Gastroesophageal sphincter (tissue), 4 donors: ENCODE results near the gene PCGF3. TPM values are rescaled to one million over a fixed set of nuclear protein-coding genes. Genes with fewer than 3 reads are reported as not detected.

Source experiments
- ATAC-seq: fragments of 150-250 bp; one replicate; pipeline ENCODE4 v1.9.1; 2016; ENCODE audit warnings: mild to moderate bottlenecking, moderate library complexity
- H3K27ac ChIP-seq, 4 donors: fragments of 200-600 bp; sonication (generic) in 3 of 4; 1 replicate in 3 of 4; 2 replicates in 1 of 4; pipeline ENCODE4 v1.5.1; 2016 to 2019
- H3K27me3 ChIP-seq: fragments of 200-600 bp; sonication (generic); one replicate; pipeline ENCODE4 v1.5.1; 2019
- H3K36me3 ChIP-seq, 2 donors: fragments of 200-600 bp; sonication (generic); one replicate each; pipeline ENCODE4 v1.5.1; 2019; ENCODE audit warnings: control low read depth in 1 of 2
- H3K4me1 ChIP-seq, 3 donors: fragments of 200-600 bp; sonication (generic); 1 replicate in 2 of 3; 2 replicates in 1 of 3; pipeline ENCODE4 v1.5.1; 2016 to 2019; ENCODE audit warnings: control low read depth in 2 of 3
- H3K4me3 ChIP-seq, 2 donors: fragments of 200-600 bp; sonication (generic); one replicate each; pipeline ENCODE4 v1.5.1; 2019; ENCODE audit warnings: mild to moderate bottlenecking in 1 of 2, moderate library complexity in 1 of 2
- H3K9me3 ChIP-seq, 3 donors: fragments of 200-600 bp; sonication (generic); one replicate each; pipeline ENCODE4 v1.5.1; 2017 to 2019; ENCODE audit warnings: control low read depth in 2 of 3
- EP300 ChIP-seq: sonication (generic); formaldehyde crosslinking; IDR thresholded peaks from one replicate; pipeline ENCODE4 v1.6.1; 2017; ENCODE audit warnings: antibody characterized with exemption, mild to moderate bottlenecking
- POLR2A ChIP-seq, 2 donors: fragments of 450-650 bp; IDR thresholded peaks; one replicate each; pipeline ENCODE4 v1.6.1; 2017; ENCODE audit warnings: antibody characterized with exemption in 2 of 2, mild to moderate bottlenecking in 2 of 2, moderate library complexity in 1 of 2
- POLR2AphosphoS5 ChIP-seq: sonication (generic); formaldehyde crosslinking; IDR thresholded peaks from one replicate; pipeline ENCODE4 v1.6.1; 2017; ENCODE audit warnings: antibody characterized with exemption
- WGBS, 2 donors: methylation state at CpG; one replicate each; pipeline ENCODE4 v1.1.5; 2018; ENCODE audit warnings: low coverage in 1 of 2; 5-methylcytosine and 5-hydroxymethylcytosine counted together
- total RNA-seq, 4 donors: library from RNA; depleted of rRNA; stranded (reverse); fragments of >200 nt; gene quantifications; one replicate each; pipeline ENCODE4 v1.1.0, GENCODE V29; 2016
- TF ChIP-seq, protein P1 (sequence below), 4 experiments: fragments of 200-600 bp in 2 of 4; fragments of 450-650 bp in 2 of 4; sonication (generic) in 1 of 4; IDR thresholded peaks; one replicate each; pipeline ENCODE4 v1.5.1; 2017 to 2019; ENCODE audit warnings: antibody characterized with exemption in 4 of 4, mild to moderate bottlenecking in 2 of 4, moderate library complexity in 2 of 4

PCGF3 gene
- total RNA-seq, 4 donors from 2014 or later = 24.4 to 46.5 (median 40.7) TPM

DNA sequence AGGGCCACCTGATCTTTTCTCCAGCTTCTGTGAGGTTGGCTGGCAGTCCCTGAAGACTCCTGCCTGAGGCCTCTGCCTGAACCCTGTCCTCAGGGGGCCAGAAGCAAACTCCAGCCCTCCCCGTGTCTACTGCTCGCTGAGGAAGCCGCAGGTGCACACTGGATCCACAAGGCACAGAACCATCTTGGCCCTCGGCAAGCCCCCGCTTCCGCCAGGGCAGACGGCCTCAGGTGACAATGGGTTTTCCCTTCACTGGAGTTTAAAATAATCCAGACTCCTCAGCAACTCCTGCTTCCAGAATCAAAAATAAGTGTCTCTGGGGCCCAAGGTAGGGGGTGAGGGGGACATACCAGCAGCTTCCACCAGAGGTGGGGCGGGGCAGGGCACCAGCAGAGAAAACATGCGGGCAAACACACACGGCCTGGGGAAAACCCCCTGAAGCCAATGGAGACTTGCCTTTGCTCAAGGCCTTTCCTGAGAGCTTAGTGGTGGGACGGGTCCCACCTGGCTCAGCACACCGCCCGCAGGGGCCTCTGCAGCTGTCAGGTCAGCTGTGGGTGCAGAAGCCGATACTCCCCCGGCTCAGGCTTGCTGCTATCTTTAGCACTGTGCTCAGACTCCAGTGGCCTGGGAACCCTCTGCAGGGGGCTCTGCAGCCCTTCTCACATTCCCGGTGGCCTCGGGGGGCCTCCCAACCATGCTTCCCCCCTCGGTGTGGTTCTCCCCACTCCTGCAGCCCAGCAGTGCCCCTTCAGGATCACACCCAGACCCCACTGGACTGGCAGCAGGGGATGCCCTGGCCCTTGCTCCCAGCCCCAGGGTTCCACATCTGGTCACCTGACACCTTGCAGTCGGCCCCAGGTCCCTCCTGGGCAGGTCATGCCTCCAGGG is 29.4 kb upstream of the PCGF3 start:
- peaks cover 33% of the 10 kb centered on the region for H3K27me3 ChIP-seq
- no peak for TF ChIP-seq EP300
- TF ChIP-seq POLR2A (IDR thresholded peaks at IDR 0.05) = no peak
- TF ChIP-seq POLR2AphosphoS5 = no peak
- TF ChIP-seq, protein P1, sequence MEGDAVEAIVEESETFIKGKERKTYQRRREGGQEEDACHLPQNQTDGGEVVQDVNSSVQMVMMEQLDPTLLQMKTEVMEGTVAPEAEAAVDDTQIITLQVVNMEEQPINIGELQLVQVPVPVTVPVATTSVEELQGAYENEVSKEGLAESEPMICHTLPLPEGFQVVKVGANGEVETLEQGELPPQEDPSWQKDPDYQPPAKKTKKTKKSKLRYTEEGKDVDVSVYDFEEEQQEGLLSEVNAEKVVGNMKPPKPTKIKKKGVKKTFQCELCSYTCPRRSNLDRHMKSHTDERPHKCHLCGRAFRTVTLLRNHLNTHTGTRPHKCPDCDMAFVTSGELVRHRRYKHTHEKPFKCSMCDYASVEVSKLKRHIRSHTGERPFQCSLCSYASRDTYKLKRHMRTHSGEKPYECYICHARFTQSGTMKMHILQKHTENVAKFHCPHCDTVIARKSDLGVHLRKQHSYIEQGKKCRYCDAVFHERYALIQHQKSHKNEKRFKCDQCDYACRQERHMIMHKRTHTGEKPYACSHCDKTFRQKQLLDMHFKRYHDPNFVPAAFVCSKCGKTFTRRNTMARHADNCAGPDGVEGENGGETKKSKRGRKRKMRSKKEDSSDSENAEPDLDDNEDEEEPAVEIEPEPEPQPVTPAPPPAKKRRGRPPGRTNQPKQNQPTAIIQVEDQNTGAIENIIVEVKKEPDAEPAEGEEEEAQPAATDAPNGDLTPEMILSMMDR (IDR thresholded peaks at IDR 0.05) = no peak
- WGBS, 2 donors = 40 to 80% methylated on average over 1 of the region's 19 CpGs
- H3K36me3 ChIP-seq = peaks cover 0 to 19% of the 10 kb centered on the region in 2 donors
- H3K4me1 ChIP-seq = peaks cover 0 to 42% (median 22%) of the 10 kb centered on the region in 3 donors
- no peak overlapping the region for H3K27ac ChIP-seq
- no peaks in the 10 kb centered on the region for H3K9me3 ChIP-seq
- no peak for ATAC-seq
- H3K4me3 ChIP-seq = no peak overlapping the region

- no peaks in the 10 kb centered on the region for H3K9me3 ChIP-seq
- peaks cover 38% of the 10 kb centered on the region for H3K27me3 ChIP-seq
- ATAC-seq = no peak
- peaks cover 0 to 13% of the 10 kb centered on the region in 2 donors for H3K36me3 ChIP-seq
- WGBS, 2 donors = 60% methylated on average over 1 of the region's 8 CpGs; no CpG with 5 or more reads in 1 of the 2 donors
- TF ChIP-seq POLR2AphosphoS5 (no peak), POLR2A (IDR thresholded peaks at IDR 0.05) (no peak), EP300 (no peak)
- TF ChIP-seq, protein P1 (IDR thresholded peaks at IDR 0.05) = no peak
- H3K27ac ChIP-seq = no peak overlapping the region
- no peak overlapping the region for H3K4me3 ChIP-seq
- H3K4me1 ChIP-seq = peaks cover 0 to 47% (median 22%) of the 10 kb centered on the region in 3 donors
These were observed 28.8 kb upstream of the PCGF3 start for GRCh38 chr4:676871-677235.

- H3K27me3 ChIP-seq = peaks cover 46% of the 10 kb centered on the region
- no peak for ATAC-seq
- TF ChIP-seq EP300 (no peak), POLR2A (IDR thresholded peaks at IDR 0.05) (no peak), POLR2AphosphoS5 (no peak)
- TF ChIP-seq, protein P1 (IDR thresholded peaks at IDR 0.05) = no peak
- no peaks in the 10 kb centered on the region for H3K9me3 ChIP-seq
- peaks cover 0 to 48% (median 22%) of the 10 kb centered on the region in 3 donors for H3K4me1 ChIP-seq
- WGBS, 2 donors = 80 to 100% methylated on average over 2 to 3 of the region's 26 CpGs
- H3K36me3 ChIP-seq = peaks cover 0 to 4% of the 10 kb centered on the region in 2 donors
- no peak overlapping the region for H3K4me3 ChIP-seq
- no peak overlapping the region for H3K27ac ChIP-seq
These were observed 28.0 kb upstream of the PCGF3 start for GRCh38 chr4:677431-678293.

DNA sequence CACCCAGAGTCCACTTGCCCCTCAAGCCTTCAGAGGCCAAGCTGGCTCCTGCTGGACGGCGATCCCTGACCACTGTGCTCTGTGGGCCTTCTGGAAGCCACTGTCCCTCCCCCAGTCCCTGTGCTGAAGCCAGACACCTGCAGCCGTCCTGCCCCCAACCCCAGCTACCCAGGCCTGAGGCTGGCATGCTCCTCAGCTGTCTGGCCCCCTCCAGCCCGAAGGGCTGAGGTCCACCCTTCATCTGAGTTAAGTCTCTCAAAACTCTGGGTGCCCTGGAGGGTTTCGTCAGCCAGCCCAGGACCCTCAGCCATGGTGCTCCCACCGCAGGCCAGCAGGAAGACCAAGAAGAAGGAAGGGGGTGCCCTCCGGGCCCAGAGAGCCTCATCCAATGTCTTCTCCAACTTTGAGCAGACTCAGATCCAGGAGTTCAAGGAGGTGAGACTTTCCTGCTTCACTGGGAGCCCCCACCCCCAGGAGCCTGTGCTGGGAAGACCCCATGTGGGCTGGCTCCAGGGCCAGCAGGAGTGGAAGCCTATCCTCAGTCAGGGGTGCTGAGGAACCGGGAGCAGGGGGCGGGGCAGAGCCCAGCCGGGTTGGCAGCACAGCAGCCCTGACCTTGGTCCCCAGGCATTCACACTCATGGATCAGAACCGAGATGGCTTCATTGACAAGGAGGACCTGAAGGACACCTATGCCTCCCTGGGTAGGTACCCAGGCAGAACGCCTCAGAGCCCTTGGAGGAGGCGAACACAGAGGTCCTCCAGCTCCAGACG is 27.1 kb upstream of the PCGF3 start:
- H3K4me1 ChIP-seq = peaks cover 0 to 41% (median 16%) of the 10 kb centered on the region in 3 donors
- 17 to 20% methylated on average over 1 of the region's 14 CpGs for WGBS, 2 donors
- peaks cover 54% of the 10 kb centered on the region for H3K27me3 ChIP-seq
- ATAC-seq = no peak
- H3K27ac ChIP-seq = no peak overlapping the region
- no peaks in the 10 kb centered on the region for H3K9me3 ChIP-seq
- no peak for TF ChIP-seq POLR2A (IDR thresholded peaks at IDR 0.05)
- TF ChIP-seq, protein P1 (IDR thresholded peaks at IDR 0.05) = no peak
- no peak for TF ChIP-seq POLR2AphosphoS5
- TF ChIP-seq EP300 = no peak
- no peaks in the 10 kb centered on the region for H3K36me3 ChIP-seq
- no peak overlapping the region for H3K4me3 ChIP-seq
